Type B pancreatic cell (in vitro differentiated cells): ENCODE results near the gene ANO8. TPM values are rescaled to one million over a fixed set of nuclear protein-coding genes. Genes with fewer than 3 reads are reported as not detected.

Experiments
- DNase-seq: peaks from one replicate; pipeline ENCODE4 v3.0.0; 2021; ENCODE audit warnings: mixed read lengths; ENCODE audit not compliant: unreplicated experiment; ENCODE audit errors: extremely low spot score
- H3K27ac Mint-ChIP-seq: 2 replicates; pipeline ENCODE4 v1.8.0; 2021; ENCODE audit warnings: mild to moderate bottlenecking, mixed read lengths
- H3K27me3 Mint-ChIP-seq: 2 replicates; pipeline ENCODE4 v1.8.0; 2021; ENCODE audit warnings: mixed read lengths
- H3K36me3 Mint-ChIP-seq: 2 replicates; pipeline ENCODE4 v1.8.0; 2021; ENCODE audit warnings: mixed read lengths
- H3K4me1 Mint-ChIP-seq: one replicate; pipeline ENCODE4 v1.8.0; 2021; ENCODE audit warnings: mixed read lengths; ENCODE audit not compliant: unreplicated experiment
- H3K4me3 Mint-ChIP-seq: 2 replicates; pipeline ENCODE4 v1.8.0; 2021; ENCODE audit warnings: mild to moderate bottlenecking, mixed read lengths
- H3K9me3 Mint-ChIP-seq: 2 replicates; pipeline ENCODE4 v1.8.0; 2021; ENCODE audit warnings: mixed read lengths
- CTCF ChIP-seq: fragments of 200-600 bp; sonication (generic); conservative IDR thresholded peaks from 2 replicates; pipeline ENCODE4 v1.5.0; 2021; ENCODE audit warnings: antibody characterized with exemption, mild to moderate bottlenecking
- total RNA-seq: library from RNA; stranded (reverse); gene quantifications from 2 replicates; pipeline ENCODE4 v1.2.1, GENCODE V29; 2021; ENCODE audit warnings: low replicate concordance

Gene ANO8
- total RNA-seq, 1 donor from 2014 or later, result 38.4 TPM

DNA sequence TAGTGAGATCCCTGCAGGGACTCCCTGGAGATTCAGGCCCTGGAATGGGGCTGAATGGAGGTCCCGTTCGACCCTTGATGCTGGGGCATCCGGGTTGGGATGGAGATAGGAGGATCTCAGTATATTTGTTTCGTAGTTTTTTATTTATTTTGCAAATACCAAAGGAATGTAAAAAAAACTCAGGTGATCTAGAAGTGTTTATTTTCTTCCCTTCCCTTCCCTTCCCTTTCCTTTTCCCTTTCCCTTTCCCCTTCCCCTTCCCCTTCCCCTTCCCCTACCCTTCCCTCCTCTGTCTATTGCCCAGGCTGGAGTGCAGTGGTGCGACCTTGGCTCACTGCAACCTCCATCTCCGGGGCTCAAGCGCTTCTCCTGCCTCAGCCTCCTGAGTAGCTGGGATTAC, 7.2 kb upstream of the ANO8 start:
- no peak overlapping the region for H3K27ac Mint-ChIP-seq
- no peaks in the 10 kb centered on the region for H3K36me3 Mint-ChIP-seq
- H3K4me1 Mint-ChIP-seq, result peaks cover 10% of the 10 kb centered on the region
- H3K9me3 Mint-ChIP-seq, result no peaks in the 10 kb centered on the region
- no peak for DNase-seq
- no peak overlapping the region for H3K4me3 Mint-ChIP-seq
- no peaks in the 10 kb centered on the region for H3K27me3 Mint-ChIP-seq
- TF ChIP-seq CTCF, result no peak

DNA sequence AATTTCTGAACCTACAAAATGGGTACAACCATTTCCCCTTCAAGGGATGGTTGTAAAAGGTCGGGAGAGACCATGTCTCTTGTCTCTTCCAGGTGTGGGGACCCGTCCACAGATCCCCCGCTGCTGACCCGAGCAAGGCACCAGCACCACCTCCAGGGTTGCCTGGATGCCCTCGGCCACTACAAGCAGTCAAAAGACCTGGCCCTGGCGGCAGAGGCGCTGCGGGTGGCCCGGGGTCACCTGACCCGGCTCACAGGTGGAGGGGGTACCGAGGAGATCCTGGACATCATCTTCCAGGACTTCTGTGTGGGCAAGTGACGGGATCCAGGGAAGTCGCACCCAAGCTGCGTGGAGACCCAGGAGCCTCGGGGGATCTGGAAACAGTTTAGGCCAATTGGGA, 6.7 kb upstream of the ANO8 start:
- H3K36me3 Mint-ChIP-seq, result no peaks in the 10 kb centered on the region
- TF ChIP-seq CTCF, result no peak
- no peak overlapping the region for H3K27ac Mint-ChIP-seq
- no peaks in the 10 kb centered on the region for H3K27me3 Mint-ChIP-seq
- no peak for DNase-seq
- peaks cover 10% of the 10 kb centered on the region for H3K4me1 Mint-ChIP-seq
- no peak overlapping the region for H3K4me3 Mint-ChIP-seq
- H3K9me3 Mint-ChIP-seq, result no peaks in the 10 kb centered on the region

GRCh38 chr19:17340871-17341357, 6.3 kb upstream of the ANO8 start:
- H3K4me3 Mint-ChIP-seq, result no peak overlapping the region
- no peak for DNase-seq
- H3K4me1 Mint-ChIP-seq, result peaks cover 5% of the 10 kb centered on the region
- no peaks in the 10 kb centered on the region for H3K9me3 Mint-ChIP-seq
- H3K27me3 Mint-ChIP-seq, result no peaks in the 10 kb centered on the region
- TF ChIP-seq CTCF, result no peak
- no peak overlapping the region for H3K27ac Mint-ChIP-seq
- no peaks in the 10 kb centered on the region for H3K36me3 Mint-ChIP-seq

- no peak for TF ChIP-seq CTCF
- no peak for DNase-seq
- Mint-ChIP-seq H3K9me3 (no peaks in the 10 kb centered on the region), H3K27me3 (no peaks in the 10 kb centered on the region), H3K27ac (no peak overlapping the region), H3K36me3 (no peaks in the 10 kb centered on the region), H3K4me3 (no peak overlapping the region), H3K4me1 (peaks cover 4% of the 10 kb centered on the region)
Observed at GRCh38 chr19:17340302-17340870, 5.7 kb upstream of the ANO8 start.

DNA sequence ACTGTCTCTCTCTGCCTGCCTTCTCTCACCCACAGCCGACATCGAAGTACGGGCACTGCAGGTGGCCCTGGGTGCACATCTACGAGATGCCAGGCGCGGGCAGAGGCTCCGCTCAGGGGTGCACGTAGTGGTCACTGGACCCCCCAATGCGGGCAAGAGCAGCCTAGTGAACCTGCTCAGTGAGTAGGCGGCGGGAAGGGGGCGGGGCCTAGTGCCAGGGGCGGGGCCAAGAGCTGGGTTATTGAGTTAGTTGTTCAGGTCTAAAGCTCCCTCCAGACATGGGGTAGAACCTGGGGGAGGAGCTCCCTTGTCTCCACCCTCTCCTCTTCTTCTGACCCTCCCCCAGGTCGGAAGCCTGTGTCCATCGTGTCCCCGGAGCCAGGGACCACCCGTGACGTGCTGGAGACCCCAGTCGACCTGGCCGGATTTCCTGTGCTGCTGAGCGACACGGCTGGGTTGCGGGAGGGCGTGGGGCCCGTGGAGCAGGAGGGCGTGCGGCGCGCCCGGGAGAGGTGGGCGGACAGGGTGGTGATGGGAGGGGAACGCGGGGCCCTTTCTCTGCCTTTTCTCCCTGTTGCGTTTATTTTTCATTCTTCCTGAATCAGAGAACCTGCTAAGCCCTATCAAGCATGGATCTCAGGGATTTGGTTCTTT, 4.6 kb upstream of the ANO8 start:
- Mint-ChIP-seq H3K4me1 (peaks cover 12% of the 10 kb centered on the region), H3K27me3 (peaks cover 3% of the 10 kb centered on the region), H3K4me3 (peak overlapping the region; percentile 63), H3K36me3 (no peaks in the 10 kb centered on the region), H3K27ac (no peak overlapping the region), H3K9me3 (no peaks in the 10 kb centered on the region)
- TF ChIP-seq CTCF, result no peak
- no peak for DNase-seq
